T1000 (cell line): ENCODE measurements around the gene OOSP4A.
"Not testable (repeated sequence)": the region's sequence is repeated elsewhere in the genome, so short reads cannot be mapped to it uniquely, and the experiment has no call there.

Experiments
- DNase-seq: peaks from one replicate; lab custom pipeline; 2025; ENCODE audit warnings: mixed read lengths; lab: John Stamatoyannopoulos, UW

Gene OOSP4A

GRCh38 chr11:59981106-59981770 lies 17.4 kb downstream of the OOSP4A start:
- DNase-seq: no peak

- DNase-seq: not testable (repeated sequence)
Observed at GRCh38 chr11:59982037-59982436, 18.2 kb downstream of the OOSP4A start.

- DNase-seq: no peak
Observed at GRCh38 chr11:59983212-59983611, 19.4 kb downstream of the OOSP4A start.

- no peak for DNase-seq
Observed at GRCh38 chr11:59984368-59984767, 20.5 kb downstream of the OOSP4A start.

- DNase-seq: no peak
Observed at GRCh38 chr11:59990421-59990820, 26.6 kb downstream of the OOSP4A start.

GRCh38 chr11:59992425-59992824 lies 28.6 kb downstream of the OOSP4A start:
- no peak for DNase-seq

- DNase-seq: no peak
Observed at GRCh38 chr11:59997800-59998199, 34.0 kb downstream of the OOSP4A start.

GRCh38 chr11:59999691-60000090 lies 35.9 kb downstream of the OOSP4A start:
- DNase-seq: no peak

GRCh38 chr11:60003729-60004128 lies 39.9 kb downstream of the OOSP4A start:
- DNase-seq: no peak

GRCh38 chr11:60005360-60005759 lies 41.5 kb downstream of the OOSP4A start:
- no peak for DNase-seq

GRCh38 chr11:60016881-60017280 lies 53.0 kb downstream of the OOSP4A start, which contains the start of gene OOSP4B:
Gene OOSP4B, plus strand, starts transcription at chr11:60017181.
- DNase-seq: no peak

GRCh38 chr11:60018058-60018457 lies 54.2 kb downstream of the OOSP4A start:
- DNase-seq: no peak
